Lower leg skin (tissue), 3 donors: ENCODE data around the gene CST7.

Source experiments
- POLR2A ChIP-seq, 2 donors: fragments of 450-650 bp; IDR thresholded peaks; one replicate each; pipeline ENCODE4 v1.6.1; 2016 to 2017; ENCODE audit warnings: antibody characterized with exemption in 2 of 2, mild to moderate bottlenecking in 1 of 2, moderate library complexity in 1 of 2
- TF ChIP-seq, protein P1 (sequence below), 3 donors: fragments of 450-650 bp; IDR thresholded peaks; one replicate each; pipeline ENCODE4 v1.5.1; 2016; ENCODE audit warnings: antibody characterized with exemption in 3 of 3, mild to moderate bottlenecking in 3 of 3, moderate library complexity in 2 of 3

DNA sequence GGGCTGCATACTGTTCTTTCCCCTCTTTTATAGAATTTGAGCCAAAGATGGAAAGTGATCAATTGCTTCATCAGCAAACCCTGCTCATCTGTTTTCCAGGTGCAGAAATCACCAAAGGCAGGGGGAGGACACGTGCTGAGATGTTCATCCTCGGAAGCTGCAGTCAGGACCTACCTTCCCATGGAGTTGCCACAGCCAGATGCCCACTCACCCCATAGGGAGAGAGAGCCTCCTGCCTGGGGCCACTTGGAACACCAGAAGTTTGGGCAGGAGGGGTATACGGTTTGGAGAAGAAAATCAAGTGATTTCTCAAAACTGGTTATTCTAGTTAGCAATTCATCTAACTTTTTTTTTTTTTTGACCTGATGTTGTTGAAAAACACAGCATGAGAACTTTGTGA, 5.3 kb upstream of the CST7 start:
- TF ChIP-seq, protein P1, sequence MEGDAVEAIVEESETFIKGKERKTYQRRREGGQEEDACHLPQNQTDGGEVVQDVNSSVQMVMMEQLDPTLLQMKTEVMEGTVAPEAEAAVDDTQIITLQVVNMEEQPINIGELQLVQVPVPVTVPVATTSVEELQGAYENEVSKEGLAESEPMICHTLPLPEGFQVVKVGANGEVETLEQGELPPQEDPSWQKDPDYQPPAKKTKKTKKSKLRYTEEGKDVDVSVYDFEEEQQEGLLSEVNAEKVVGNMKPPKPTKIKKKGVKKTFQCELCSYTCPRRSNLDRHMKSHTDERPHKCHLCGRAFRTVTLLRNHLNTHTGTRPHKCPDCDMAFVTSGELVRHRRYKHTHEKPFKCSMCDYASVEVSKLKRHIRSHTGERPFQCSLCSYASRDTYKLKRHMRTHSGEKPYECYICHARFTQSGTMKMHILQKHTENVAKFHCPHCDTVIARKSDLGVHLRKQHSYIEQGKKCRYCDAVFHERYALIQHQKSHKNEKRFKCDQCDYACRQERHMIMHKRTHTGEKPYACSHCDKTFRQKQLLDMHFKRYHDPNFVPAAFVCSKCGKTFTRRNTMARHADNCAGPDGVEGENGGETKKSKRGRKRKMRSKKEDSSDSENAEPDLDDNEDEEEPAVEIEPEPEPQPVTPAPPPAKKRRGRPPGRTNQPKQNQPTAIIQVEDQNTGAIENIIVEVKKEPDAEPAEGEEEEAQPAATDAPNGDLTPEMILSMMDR (IDR thresholded peaks at IDR 0.05): no peak
- no peak for TF ChIP-seq POLR2A (IDR thresholded peaks at IDR 0.05)
